Erythroblast (primary cell): Measurements from ENCODE around the gene ZSWIM2.

Experiments used
- DNase-seq, 2 experiments: peaks; one replicate each; lab custom pipeline; 2025; lab: John Stamatoyannopoulos, UW
- GATA1 ChIP-seq: IDR thresholded peaks from 2 replicates; pipeline ENCODE4 v1.6.1; 2011; ENCODE audit warnings: low read depth, mild to moderate bottlenecking, control low read depth, low read length, moderate library complexity
- POLR2A ChIP-seq: IDR thresholded peaks from 2 replicates; pipeline ENCODE4 v1.6.1; 2011; ENCODE audit warnings: mild to moderate bottlenecking, low read length

Gene ZSWIM2

GRCh38 chr2:186784930-186785329, 64.0 kb downstream of the ZSWIM2 start:
- no peak for DNase-seq
- TF ChIP-seq GATA1 (no peak), POLR2A (no peak)

- DNase-seq: no peak
- no peak for TF ChIP-seq GATA1
Observed at GRCh38 chr2:186783254-186783653, 65.7 kb downstream of the ZSWIM2 start.

- TF ChIP-seq GATA1 (no peak), POLR2A (no peak)
- no peak for DNase-seq
Observed at GRCh38 chr2:186780701-186781316, 68.2 kb downstream of the ZSWIM2 start.
